Stomach (tissue), 9 donors: ENCODE data around the gene ATG4D. TPM values are rescaled to one million over a fixed set of nuclear protein-coding genes. Genes with fewer than 3 reads are reported as not detected.
A peak's percentile ranks its signal among the peaks of the same experiment; 100 is the strongest.

ENCODE experiments used
- DNase-seq, 2 donors: peaks; one replicate each; pipeline versions ENCODE4 v3.0.0 to v3.0.0-alpha.2; 2013 to 2019
- H3K27ac ChIP-seq, 5 donors: fragments of 200-600 bp in 4 of 5; sonication (generic) in 4 of 5; one replicate each; pipeline ENCODE4 v1.5.1; 2013 to 2019; ENCODE audit warnings: mild to moderate bottlenecking in 1 of 5, moderate library complexity in 1 of 5
- H3K27me3 ChIP-seq, 3 donors: fragments of 200-600 bp; sonication (generic); one replicate each; pipeline ENCODE4 v1.5.1; 2017 to 2019; ENCODE audit warnings: mixed run types in 1 of 3
- H3K36me3 ChIP-seq, 4 donors: fragments of 200-600 bp; sonication (generic); 1 replicate in 3 of 4; 2 replicates in 1 of 4; pipeline ENCODE4 v1.5.1; 2016 to 2019
- H3K4me1 ChIP-seq, 4 donors: fragments of 200-600 bp; sonication (generic); one replicate each; pipeline ENCODE4 v1.5.1; 2016 to 2019
- H3K4me3 ChIP-seq, 4 donors: fragments of 200-600 bp; sonication (generic) in 3 of 4; one replicate each; pipeline ENCODE4 v1.5.1; 2016 to 2019; ENCODE audit warnings: mild to moderate bottlenecking in 1 of 4
- H3K9me3 ChIP-seq, 4 donors: fragments of 200-600 bp; sonication (generic); one replicate each; pipeline ENCODE4 v1.5.1; 2016 to 2019
- EP300 ChIP-seq: sonication (generic); formaldehyde crosslinking; IDR thresholded peaks from one replicate; pipeline ENCODE4 v1.6.1; 2017; ENCODE audit warnings: antibody characterized with exemption
- POLR2A ChIP-seq, 4 donors: fragments of 450-650 bp; IDR thresholded peaks; one replicate each; pipeline ENCODE4 v1.6.1; 2016; ENCODE audit warnings: antibody characterized with exemption in 4 of 4, control low read depth in 2 of 4, mild to moderate bottlenecking in 1 of 4, moderate library complexity in 1 of 4
- POLR2AphosphoS5 ChIP-seq, 3 donors: sonication (generic); formaldehyde crosslinking; IDR thresholded peaks; one replicate each; pipeline ENCODE4 v1.6.1; 2016; ENCODE audit warnings: antibody characterized with exemption in 3 of 3
- WGBS, 5 donors: extraction: QIAGEN DNeasy Blood & Tissue Kit in 3 of 5; methylation state at CpG; one replicate each; pipeline versions ENCODE4 v1.1.5 to v1.1.7; 2013 to 2018; 5-methylcytosine and 5-hydroxymethylcytosine counted together
- intact Hi-C: fragments of 100-400 bp; cut with DNase I; formaldehyde crosslinking; loops from one replicate; pipeline ENCODE4 v1.15.1; 2023; ENCODE audit warnings: low total_unique reads
- polyA plus RNA-seq, 3 donors: library from polyadenylated mRNA; stranded (reverse); fragments of 200-250 nt; gene quantifications; one replicate each; pipeline ENCODE4 v1.2.3, GENCODE V29; 2013
- total RNA-seq, 5 donors: library from RNA; depleted of rRNA; stranded (reverse); fragments of >200 nt; gene quantifications; one replicate each; pipeline versions ENCODE4 v1.1.0 to v1.2.3, GENCODE V29; 2014 to 2016
- TF ChIP-seq, protein P1 (sequence below), 7 experiments: fragments of 450-650 bp in 4 of 7; fragments of 200-600 bp in 3 of 7; sonication (generic) in 3 of 7; IDR thresholded peaks; one replicate each; pipeline ENCODE4 v1.5.1; 2016 to 2019; ENCODE audit warnings: antibody characterized with exemption in 7 of 7, control low read depth in 2 of 7, mild to moderate bottlenecking in 1 of 7
- donor health status: healthy with polysubstance abuse.
- donor health status: Bipolar disorder and iron deficiency.
- donor health status: healthy.

The ATG4D gene
- total and polyA plus RNA-seq, 8 donors = 2.3 to 336 (median 26.7) TPM

DNA sequence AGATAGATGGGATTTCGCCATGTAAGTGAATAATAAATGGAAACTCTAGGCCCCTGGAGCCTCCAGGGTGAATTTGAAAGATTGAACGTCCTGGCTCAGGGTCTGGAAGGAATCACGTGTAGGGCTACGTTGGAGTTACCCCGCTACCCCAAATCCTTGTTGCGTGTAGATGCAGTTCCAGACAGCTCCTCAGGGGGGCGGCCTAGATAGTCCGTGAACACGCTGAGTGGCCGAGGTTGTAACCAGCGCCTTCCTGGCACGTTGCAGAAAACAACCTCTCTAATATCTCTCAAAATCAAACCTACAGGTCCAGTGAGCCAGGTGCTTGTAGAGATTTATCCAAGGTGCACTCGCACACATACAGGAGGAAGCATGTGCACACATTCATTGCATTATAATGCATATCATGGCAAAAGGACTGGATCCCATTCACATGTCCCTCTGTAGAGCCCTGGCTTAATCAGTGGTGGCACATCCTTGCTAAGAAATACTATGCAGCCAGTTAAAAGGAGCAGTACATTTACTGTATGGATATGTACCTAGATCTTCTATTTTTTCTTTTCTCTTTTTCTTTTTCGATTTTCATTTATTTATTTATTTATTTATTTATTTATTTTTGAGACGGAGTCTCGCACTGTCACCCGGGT is 38.0 kb upstream of the ATG4D start:
- Histone ChIP-seq H3K4me1 (peaks cover 11 to 35% (median 29%) of the 10 kb centered on the region in 4 donors), H3K27me3 (peaks cover 0 to 23% (median 14%) of the 10 kb centered on the region in 3 donors), H3K27ac (no peak overlapping the region), H3K9me3 (no peaks in the 10 kb centered on the region), H3K4me3 (no peak overlapping the region), H3K36me3 (no peaks in the 10 kb centered on the region)
- intact Hi-C loops = no loop called here
- WGBS, 5 donors = 26 to 30% (median 27%) methylated on average over 17 of the region's 17 CpGs
- DNase-seq = peak; percentile 85 to 88
- TF ChIP-seq POLR2AphosphoS5 (IDR thresholded peaks at IDR 0.05) = peak in 1 of 3 donors; percentile 14
- TF ChIP-seq, protein P1, sequence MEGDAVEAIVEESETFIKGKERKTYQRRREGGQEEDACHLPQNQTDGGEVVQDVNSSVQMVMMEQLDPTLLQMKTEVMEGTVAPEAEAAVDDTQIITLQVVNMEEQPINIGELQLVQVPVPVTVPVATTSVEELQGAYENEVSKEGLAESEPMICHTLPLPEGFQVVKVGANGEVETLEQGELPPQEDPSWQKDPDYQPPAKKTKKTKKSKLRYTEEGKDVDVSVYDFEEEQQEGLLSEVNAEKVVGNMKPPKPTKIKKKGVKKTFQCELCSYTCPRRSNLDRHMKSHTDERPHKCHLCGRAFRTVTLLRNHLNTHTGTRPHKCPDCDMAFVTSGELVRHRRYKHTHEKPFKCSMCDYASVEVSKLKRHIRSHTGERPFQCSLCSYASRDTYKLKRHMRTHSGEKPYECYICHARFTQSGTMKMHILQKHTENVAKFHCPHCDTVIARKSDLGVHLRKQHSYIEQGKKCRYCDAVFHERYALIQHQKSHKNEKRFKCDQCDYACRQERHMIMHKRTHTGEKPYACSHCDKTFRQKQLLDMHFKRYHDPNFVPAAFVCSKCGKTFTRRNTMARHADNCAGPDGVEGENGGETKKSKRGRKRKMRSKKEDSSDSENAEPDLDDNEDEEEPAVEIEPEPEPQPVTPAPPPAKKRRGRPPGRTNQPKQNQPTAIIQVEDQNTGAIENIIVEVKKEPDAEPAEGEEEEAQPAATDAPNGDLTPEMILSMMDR (IDR thresholded peaks at IDR 0.05) = peak in 5 of 7 experiments; percentile 69 to 82 (median 77)
- TF ChIP-seq EP300 = no peak
- no peak for TF ChIP-seq POLR2A (IDR thresholded peaks at IDR 0.05)

DNA sequence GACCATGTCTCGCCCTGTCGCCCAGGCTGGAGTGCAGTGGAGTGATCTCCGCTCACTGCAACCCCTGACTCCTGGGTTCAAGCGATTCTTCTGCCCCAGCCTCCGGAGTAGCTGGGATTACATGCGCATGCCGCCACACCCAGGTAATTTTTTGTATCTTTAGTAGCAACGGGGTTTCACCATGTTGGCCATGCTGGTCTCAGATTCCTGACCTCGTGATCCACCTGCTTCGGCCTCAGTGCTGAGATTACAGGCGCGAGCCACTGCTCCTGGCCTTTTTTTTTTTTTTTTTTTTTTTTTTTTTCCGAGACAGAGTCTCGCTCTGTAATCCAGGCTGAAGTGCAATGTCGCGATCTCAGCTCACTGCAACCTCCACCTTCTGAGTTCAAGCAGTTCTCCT is 35.7 kb upstream of the ATG4D start:
- DNase-seq = no peak
- WGBS, 5 donors = 65 to 82% (median 77%) methylated on average over 16 of the region's 16 CpGs
- no peaks in the 10 kb centered on the region for H3K9me3 ChIP-seq
- H3K4me1 ChIP-seq = peaks cover 0 to 22% (median 16%) of the 10 kb centered on the region in 4 donors
- peaks cover 0 to 46% (median 30%) of the 10 kb centered on the region in 3 donors for H3K27me3 ChIP-seq
- H3K36me3 ChIP-seq = no peaks in the 10 kb centered on the region
- no peak for TF ChIP-seq POLR2A (IDR thresholded peaks at IDR 0.05)
- TF ChIP-seq POLR2AphosphoS5 (IDR thresholded peaks at IDR 0.05) = no peak
- TF ChIP-seq, protein P1 (IDR thresholded peaks at IDR 0.05) = no peak
- TF ChIP-seq EP300 = no peak
- H3K27ac ChIP-seq = no peak overlapping the region
- intact Hi-C loops = no loop called here
- H3K4me3 ChIP-seq = no peak overlapping the region

DNA sequence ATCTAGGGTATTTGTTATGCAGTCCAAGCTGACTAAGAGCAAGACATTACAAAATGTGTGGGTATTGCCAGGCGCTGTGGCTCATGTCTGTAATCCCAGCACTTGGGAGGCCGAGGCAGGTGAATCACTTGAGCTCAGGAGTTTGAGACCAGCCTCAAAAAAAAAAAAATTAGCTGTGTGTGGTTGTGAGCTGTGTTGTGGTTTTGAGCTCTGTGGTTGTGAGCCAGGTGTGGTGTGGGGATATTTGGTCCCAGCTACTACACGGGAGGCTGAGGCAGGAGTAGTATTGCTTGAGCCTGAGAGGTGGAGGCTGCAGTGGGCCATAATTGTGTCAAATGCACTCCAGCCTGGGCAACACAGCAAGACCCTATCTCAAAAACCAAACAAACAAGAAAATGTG is 35.0 kb upstream of the ATG4D start:
- H3K36me3 ChIP-seq = no peaks in the 10 kb centered on the region
- H3K27me3 ChIP-seq = peaks cover 4 to 53% (median 37%) of the 10 kb centered on the region in 3 donors
- no peak for DNase-seq
- H3K9me3 ChIP-seq = no peaks in the 10 kb centered on the region
- intact Hi-C loops = no loop called here
- no peak for TF ChIP-seq POLR2AphosphoS5 (IDR thresholded peaks at IDR 0.05)
- TF ChIP-seq EP300 = no peak
- no peak for TF ChIP-seq POLR2A (IDR thresholded peaks at IDR 0.05)
- TF ChIP-seq, protein P1 (IDR thresholded peaks at IDR 0.05) = no peak
- H3K4me1 ChIP-seq = peaks cover 0 to 19% (median 11%) of the 10 kb centered on the region in 4 donors
- no peak overlapping the region for H3K27ac ChIP-seq
- H3K4me3 ChIP-seq = no peak overlapping the region
- 74 to 85% (median 76%) methylated on average over 3 of the region's 3 CpGs for WGBS, 5 donors

DNA sequence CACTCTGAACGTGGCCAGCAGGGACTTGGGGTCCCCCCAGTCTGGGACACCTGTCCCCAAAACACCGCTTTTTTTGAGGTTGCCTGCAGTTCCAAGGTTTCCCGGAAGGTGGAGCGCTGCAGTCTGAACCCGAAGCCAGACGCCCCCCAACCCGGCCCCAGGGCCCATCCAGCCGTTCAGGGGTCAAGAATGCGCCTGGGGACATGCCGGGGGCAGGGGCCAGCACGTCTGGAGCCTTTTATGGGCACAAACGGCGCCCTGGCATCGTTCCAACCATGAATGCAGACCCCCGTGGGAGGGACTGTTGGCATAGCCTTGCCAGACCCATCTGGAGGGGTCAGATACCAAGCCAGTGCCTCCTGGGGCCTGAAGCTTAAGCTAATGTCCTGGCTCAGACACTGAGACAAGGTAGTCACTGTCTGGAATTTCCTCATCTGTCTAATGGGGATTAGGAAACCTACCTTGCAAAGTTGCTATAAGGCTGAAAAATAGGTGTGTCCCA is 33.4 kb upstream of the ATG4D start:
- WGBS, 5 donors = 4 to 11% (median 6%) methylated on average over 11 to 15 of the region's 15 CpGs
- no peaks in the 10 kb centered on the region for H3K36me3 ChIP-seq
- no peaks in the 10 kb centered on the region for H3K9me3 ChIP-seq
- H3K4me1 ChIP-seq = peaks cover 9 to 25% (median 21%) of the 10 kb centered on the region in 4 donors
- H3K27ac ChIP-seq = no peak overlapping the region
- DNase-seq = peak in 1 of 2 donors; percentile 52
- peaks cover 20 to 70% (median 54%) of the 10 kb centered on the region in 3 donors for H3K27me3 ChIP-seq
- intact Hi-C loops = no loop called here
- no peak overlapping the region for H3K4me3 ChIP-seq
- TF ChIP-seq, protein P1 (IDR thresholded peaks at IDR 0.05) = peak in 4 of 7 experiments; percentile 40 to 73 (median 56)
- TF ChIP-seq POLR2A (IDR thresholded peaks at IDR 0.05) (no peak), EP300 (no peak)
